GM06990 (cell line): ENCODE measurements around the gene ANKDD1A.

Experiments
- DNase-seq: peaks from one replicate; pipeline ENCODE4 v3.0.0-alpha.2; 2011; ENCODE audit not compliant: insufficient read length; ENCODE audit errors: extremely low read depth
- H3K27me3 ChIP-seq: replicated peaks from 2 replicates; pipeline ENCODE4 v1.6.0; 2011; ENCODE audit warnings: low read length; ENCODE audit not compliant: control insufficient read depth, insufficient read depth
- H3K36me3 ChIP-seq: 2 replicates; pipeline ENCODE4 v1.5.1; 2011; ENCODE audit warnings: low read length; ENCODE audit not compliant: control insufficient read depth, insufficient read depth
- H3K4me3 ChIP-seq: replicated peaks from 2 replicates; pipeline ENCODE4 v1.5.1; 2011; ENCODE audit warnings: low read depth, mild to moderate bottlenecking, control low read depth, low read length
- CTCF ChIP-seq: IDR thresholded peaks from 2 replicates; pipeline ENCODE4 v1.5.1; 2011; ENCODE audit warnings: low read length, control low read depth, mild to moderate bottlenecking, inconsistent platforms; ENCODE audit not compliant: insufficient read depth, poor library complexity, severe bottlenecking

The ANKDD1A gene

GRCh38 chr15:64883100-64883581 lies 28.6 kb upstream of the ANKDD1A start:
- Histone ChIP-seq H3K36me3 (no peaks in the 10 kb centered on the region), H3K4me3 (no peak overlapping the region), H3K27me3 (no peaks in the 10 kb centered on the region)
- no peak for TF ChIP-seq CTCF
- DNase-seq, result peak; percentile 44

DNA sequence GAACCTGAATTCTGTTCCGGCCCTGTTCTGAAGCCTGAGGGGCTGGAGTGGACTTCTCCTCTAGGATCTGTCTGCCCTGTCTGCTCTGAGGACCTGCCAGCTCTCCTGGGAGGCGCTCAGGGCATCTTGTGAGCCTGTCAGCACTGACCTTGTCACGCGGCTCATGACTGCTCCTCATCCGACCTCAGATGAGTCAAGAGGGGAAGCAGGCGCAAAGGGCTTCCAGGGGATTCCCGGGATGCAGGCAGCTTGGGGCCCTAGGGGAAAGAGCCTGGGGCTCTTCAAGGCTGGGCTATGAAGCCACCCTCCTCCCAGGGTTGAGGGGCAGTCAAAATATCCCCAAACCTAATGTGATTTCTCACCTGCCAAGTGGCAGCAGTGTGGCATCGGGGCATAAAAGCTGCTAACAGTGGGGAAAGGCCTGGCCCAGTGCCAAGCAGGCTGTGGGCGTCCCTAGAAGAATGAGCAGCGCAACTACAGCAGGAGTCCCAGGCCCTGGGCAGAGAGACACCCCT lies 27.6 kb upstream of the ANKDD1A start:
- TF ChIP-seq CTCF, result no peak
- peak; percentile 73 for DNase-seq
- 0 out of 2 replicates have a peak overlapping the region, but pooled peaks have one; percentile 24 for H3K4me3 ChIP-seq
- H3K36me3 ChIP-seq, result no peaks in the 10 kb centered on the region
- H3K27me3 ChIP-seq, result no peaks in the 10 kb centered on the region

- Histone ChIP-seq H3K27me3 (no peaks in the 10 kb centered on the region), H3K36me3 (no peaks in the 10 kb centered on the region), H3K4me3 (no peak overlapping the region)
- no peak for TF ChIP-seq CTCF
- no peak for DNase-seq
Observed at GRCh38 chr15:64884679-64885078, 27.0 kb upstream of the ANKDD1A start.

GRCh38 chr15:64888336-64888735 lies 23.4 kb upstream of the ANKDD1A start:
- Histone ChIP-seq H3K4me3 (no peak overlapping the region), H3K27me3 (no peaks in the 10 kb centered on the region), H3K36me3 (no peaks in the 10 kb centered on the region)
- no peak for DNase-seq
- no peak for TF ChIP-seq CTCF

DNA sequence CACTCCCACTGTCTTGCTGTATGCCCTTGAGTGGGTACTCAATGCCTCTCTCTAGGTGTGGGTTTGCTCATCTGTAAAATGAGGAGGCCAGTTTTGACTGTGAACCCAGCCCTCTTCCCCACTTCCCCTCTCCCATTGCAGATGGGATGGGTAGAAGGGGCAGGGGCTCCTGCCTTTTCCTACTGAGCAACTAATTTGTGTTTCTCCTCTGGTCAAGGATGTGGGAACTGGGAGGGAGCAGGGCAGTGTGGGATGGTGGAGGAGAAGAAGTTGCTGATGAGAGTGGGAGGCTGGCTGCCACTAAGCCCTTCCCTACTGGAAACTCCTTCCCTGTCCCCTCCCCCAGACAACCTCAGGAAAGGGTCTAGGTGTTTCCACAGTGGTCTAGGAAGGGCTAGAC lies 20.1 kb upstream of the ANKDD1A start:
- TF ChIP-seq CTCF, result no peak
- Histone ChIP-seq H3K27me3 (no peaks in the 10 kb centered on the region), H3K4me3 (peak overlapping the region; percentile 1; the same call in 1 of the 2 replicates), H3K36me3 (no peaks in the 10 kb centered on the region)
- no peak for DNase-seq
